ENCODE data around the gene TNNI3.
"Not testable (repeated sequence)": the region's sequence is repeated elsewhere in the genome, so short reads cannot be mapped to it uniquely, and the experiment has no call there.

The TNNI3 gene

DNA sequence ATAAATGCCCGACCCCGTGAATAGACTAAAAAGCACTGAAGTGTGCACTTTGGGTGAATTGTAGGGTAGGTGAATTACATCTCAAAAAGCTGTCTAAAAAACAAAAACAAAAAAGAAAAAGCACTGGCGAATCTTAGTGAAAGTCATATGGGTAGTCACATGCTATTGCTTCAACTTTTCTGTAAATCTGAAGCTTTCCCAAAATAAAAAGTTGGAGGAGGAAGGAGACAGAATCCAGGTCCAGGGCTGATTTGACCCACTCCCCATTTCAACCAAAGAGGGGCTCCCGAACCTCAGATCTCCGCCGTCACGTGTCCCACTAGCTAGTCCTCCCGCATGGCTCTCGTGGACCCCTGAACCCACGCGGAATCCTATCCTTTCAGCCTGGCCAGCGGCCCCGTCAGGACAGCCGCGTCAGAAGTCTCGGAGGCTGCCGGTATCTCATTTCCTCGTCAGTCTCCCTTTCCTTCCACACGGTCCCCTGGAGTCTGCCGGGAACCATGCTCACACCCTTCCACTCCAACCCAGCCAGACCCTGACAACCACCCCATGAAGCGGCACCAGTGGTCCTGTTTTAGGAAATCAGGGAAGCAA lies 46.2 kb downstream of the TNNI3 start:
- DNase-seq = no peak

DNA sequence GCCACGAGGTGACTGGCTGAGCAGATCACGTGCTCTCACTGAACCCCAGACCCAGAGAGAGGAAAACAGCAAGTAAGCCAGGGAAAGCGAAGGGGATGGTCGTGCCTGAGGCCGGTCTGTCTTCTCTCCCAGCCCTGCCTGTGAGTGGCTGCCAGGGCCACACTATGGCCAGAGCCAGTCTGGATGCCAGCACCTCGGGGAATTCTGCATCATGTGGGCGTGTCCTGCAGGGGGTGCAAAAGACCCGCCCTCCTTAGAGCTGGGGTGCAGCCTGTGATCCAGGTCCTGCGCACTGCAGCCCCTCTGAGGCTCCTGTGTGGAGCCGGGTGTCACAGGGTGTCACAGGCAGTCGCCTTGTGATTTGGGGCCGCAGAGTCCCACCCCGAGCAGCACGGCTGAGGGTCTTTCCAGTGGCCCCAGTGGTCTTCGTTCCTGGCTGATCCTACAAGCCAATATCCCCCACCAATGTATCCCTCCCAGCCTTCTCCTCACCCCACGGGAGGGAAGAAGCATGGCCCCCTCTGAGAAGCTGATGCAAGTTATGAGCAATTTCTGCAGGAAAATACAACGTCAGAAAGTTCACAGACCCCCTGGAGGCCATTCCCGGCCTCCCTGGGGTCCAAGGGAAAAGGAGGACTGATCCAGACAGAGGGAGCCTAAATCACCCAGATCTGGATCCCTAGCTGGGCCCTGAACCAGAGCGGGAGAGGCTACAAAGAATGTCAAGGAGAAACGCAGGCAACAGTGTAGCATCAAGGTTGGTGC lies 47.8 kb downstream of the TNNI3 start:
- DNase-seq = no peak

DNA sequence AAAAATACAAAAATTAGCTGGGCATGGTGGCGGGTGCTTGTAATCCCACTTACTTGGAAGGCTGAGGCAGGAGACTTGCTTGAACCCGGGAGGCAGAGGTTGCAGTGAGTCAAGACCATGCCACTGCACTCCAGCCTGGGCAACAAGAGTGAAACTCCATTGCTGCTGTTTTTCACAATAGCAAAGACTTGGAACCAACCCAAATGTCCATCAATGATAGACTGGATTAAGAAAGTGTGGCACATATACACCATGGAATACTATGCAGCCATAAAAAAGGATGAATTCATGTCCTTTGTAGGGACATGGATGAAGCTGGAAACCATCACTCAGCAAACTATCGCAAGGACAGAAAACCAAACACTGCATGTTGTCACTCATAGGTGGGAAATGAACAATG lies 50.3 kb downstream of the TNNI3 start:
- DNase-seq = not testable (repeated sequence)

- no peak for DNase-seq
These were observed 50.9 kb downstream of the TNNI3 start for GRCh38 chr19:55106591-55106990.

- DNase-seq = no peak
These were observed 52.3 kb downstream of the TNNI3 start for GRCh38 chr19:55105237-55105636.

GRCh38 chr19:55103190-55103589 lies 54.3 kb downstream of the TNNI3 start:
- no peak for DNase-seq

Data from NCI-H146 (cell line).